H9 (cell line): ENCODE data around the gene UBE2D2. TPM values are rescaled to one million over a fixed set of nuclear protein-coding genes. Genes with fewer than 3 reads are reported as not detected.

Source experiments
- DNase-seq: peaks from one replicate; pipeline ENCODE4 v3.0.0-alpha.2; 2017
- H2AFZ ChIP-seq: one replicate; pipeline ENCODE4 v1.6.1; 2013; ENCODE audit warnings: mild to moderate bottlenecking, low read length, control low read depth, moderate library complexity
- H2AK5ac ChIP-seq: 2 replicates; pipeline ENCODE4 v1.6.1; 2013; ENCODE audit warnings: low read length, control low read depth, mixed read lengths; ENCODE audit not compliant: insufficient read length
- H2BK120ac ChIP-seq: one replicate; pipeline ENCODE4 v1.6.1; 2013; ENCODE audit warnings: low read depth, mild to moderate bottlenecking, low read length, control low read depth, inconsistent platforms; ENCODE audit not compliant: poor library complexity, severe bottlenecking
- H2BK12ac ChIP-seq: 2 replicates; pipeline ENCODE4 v1.6.1; 2013; ENCODE audit warnings: low read length, control low read depth, mixed read lengths, low read depth; ENCODE audit not compliant: insufficient read length
- H2BK15ac ChIP-seq: 2 replicates; pipeline ENCODE4 v1.6.1; 2013; ENCODE audit warnings: low read depth, low read length, control low read depth
- H2BK20ac ChIP-seq: one replicate; pipeline ENCODE4 v1.6.1; 2013; ENCODE audit warnings: low read depth, mild to moderate bottlenecking, low read length, control low read depth, inconsistent platforms; ENCODE audit not compliant: poor library complexity, severe bottlenecking
- H2BK5ac ChIP-seq: 2 replicates; pipeline ENCODE4 v1.6.1; 2013; ENCODE audit warnings: low read length, control low read depth, mixed read lengths; ENCODE audit not compliant: insufficient read length
- H3K14ac ChIP-seq: 2 replicates; pipeline ENCODE4 v1.6.1; 2013; ENCODE audit warnings: low read length, control low read depth; ENCODE audit not compliant: insufficient read depth
- H3K18ac ChIP-seq: 2 replicates; pipeline ENCODE4 v1.6.1; 2013; ENCODE audit warnings: low read depth, mild to moderate bottlenecking, mixed read lengths, low read length, control low read depth; ENCODE audit not compliant: insufficient read length
- H3K23ac ChIP-seq: 2 replicates; pipeline ENCODE4 v1.6.1; 2013; ENCODE audit warnings: low read length, control low read depth, mixed read lengths, low read depth; ENCODE audit not compliant: insufficient read length
- H3K23me2 ChIP-seq: 2 replicates; pipeline ENCODE4 v1.6.1; 2013; ENCODE audit warnings: low read depth, mild to moderate bottlenecking, mixed read lengths, low read length, control low read depth; ENCODE audit not compliant: insufficient read length, poor library complexity, severe bottlenecking
- H3K27ac ChIP-seq: 2 replicates; pipeline ENCODE4 v1.5.1; 2013; ENCODE audit warnings: low read length, control low read depth, mixed read lengths, low read depth; ENCODE audit not compliant: insufficient read length
- H3K27me3 ChIP-seq: 2 replicates; pipeline ENCODE4 v1.6.1; 2013; ENCODE audit warnings: low read length, control low read depth, inconsistent platforms; ENCODE audit not compliant: insufficient read depth
- H3K4ac ChIP-seq: 2 replicates; pipeline ENCODE4 v1.6.1; 2013; ENCODE audit warnings: low read depth, mild to moderate bottlenecking, control low read depth, inconsistent platforms, low read length, moderate library complexity
- H3K4me1 ChIP-seq: 2 replicates; pipeline ENCODE4 v1.6.1; 2013; ENCODE audit warnings: low read length, control low read depth, inconsistent platforms; ENCODE audit not compliant: insufficient read depth
- H3K4me2 ChIP-seq: 2 replicates; pipeline ENCODE4 v1.6.1; 2013; ENCODE audit warnings: low read length, control low read depth, mixed read lengths; ENCODE audit not compliant: insufficient read length, insufficient read depth
- H3K56ac ChIP-seq: 2 replicates; pipeline ENCODE4 v1.6.1; 2013; ENCODE audit warnings: low read depth, mild to moderate bottlenecking, mixed read lengths, low read length, control low read depth; ENCODE audit not compliant: insufficient read length
- H3K79me1 ChIP-seq: 2 replicates; pipeline ENCODE4 v1.6.1; 2013; ENCODE audit warnings: low read depth, mild to moderate bottlenecking, moderate library complexity, low read length, control low read depth, inconsistent platforms; ENCODE audit not compliant: insufficient read depth, poor library complexity, severe bottlenecking
- H3K79me2 ChIP-seq: 2 replicates; pipeline ENCODE4 v1.6.1; 2013; ENCODE audit warnings: low read length, control low read depth, inconsistent platforms; ENCODE audit not compliant: insufficient read depth
- H3K9ac ChIP-seq: 2 replicates; pipeline ENCODE4 v1.6.1; 2013; ENCODE audit warnings: low read length, control low read depth, mixed read lengths; ENCODE audit not compliant: insufficient read length; ENCODE audit errors: extremely low read depth
- H3K9me3 ChIP-seq: one replicate; pipeline ENCODE4 v1.6.1; 2013; ENCODE audit warnings: low read depth, low read length, inconsistent platforms; ENCODE audit not compliant: control insufficient read depth
- H3T11ph ChIP-seq: one replicate; pipeline ENCODE4 v1.6.1; 2013; ENCODE audit warnings: mild to moderate bottlenecking, low read length, control low read depth, inconsistent platforms
- H4K20me1 ChIP-seq: one replicate; pipeline ENCODE4 v1.6.1; 2013; ENCODE audit not compliant: control insufficient read depth, insufficient read length, insufficient read depth
- H4K5ac ChIP-seq: 2 replicates; pipeline ENCODE4 v1.6.1; 2013; ENCODE audit warnings: low read depth, mild to moderate bottlenecking, mixed read lengths, low read length, control low read depth; ENCODE audit not compliant: insufficient read length
- H4K8ac ChIP-seq: replicated peaks from 2 replicates; pipeline ENCODE4 v1.6.1; 2013; ENCODE audit warnings: low read length, control low read depth, mixed read lengths, low read depth; ENCODE audit not compliant: insufficient read length
- H4K91ac ChIP-seq: 2 replicates; pipeline ENCODE4 v1.6.1; 2013; ENCODE audit warnings: low read depth, mild to moderate bottlenecking, moderate library complexity, mixed read lengths, low read length, control low read depth; ENCODE audit not compliant: insufficient read length
- H3K27ac Mint-ChIP-seq, 3 experiments: 2 replicates in 2 of 3; 3 replicates in 1 of 3; pipeline ENCODE4 v1.8.0; 2020 to 2021; ENCODE audit warnings: mixed read lengths in 3 of 3, mild to moderate bottlenecking in 1 of 3, moderate library complexity in 1 of 3
- H3K27me3 Mint-ChIP-seq: 2 replicates; pipeline ENCODE4 v1.8.0; 2021; ENCODE audit warnings: low read depth, mild to moderate bottlenecking, moderate library complexity, mixed read lengths
- H3K36me3 Mint-ChIP-seq, 3 experiments: 2 replicates in 2 of 3; 3 replicates in 1 of 3; pipeline ENCODE4 v1.8.0; 2020 to 2021; ENCODE audit warnings: low read depth in 3 of 3, mixed read lengths in 3 of 3; ENCODE audit not compliant: insufficient read depth in 1 of 3
- H3K4me1 Mint-ChIP-seq, 2 experiments: 2 replicates each; pipeline ENCODE4 v1.8.0; 2020; ENCODE audit warnings: mixed read lengths in 2 of 2
- H3K4me3 Mint-ChIP-seq, 2 experiments: 2 replicates in 1 of 2; 3 replicates in 1 of 2; pipeline ENCODE4 v1.8.0; 2020 to 2021; ENCODE audit warnings: mild to moderate bottlenecking in 2 of 2, mixed read lengths in 2 of 2, moderate library complexity in 1 of 2
- H3K9me3 Mint-ChIP-seq, 2 experiments: 2 replicates in 1 of 2; 3 replicates in 1 of 2; pipeline ENCODE4 v1.8.0; 2020; ENCODE audit warnings: mild to moderate bottlenecking in 2 of 2, mixed read lengths in 2 of 2, moderate library complexity in 1 of 2
- CTCF ChIP-seq: fragments of 200-600 bp; sonication (generic); conservative IDR thresholded peaks from 3 replicates; pipeline ENCODE4 v1.8.0; 2021; ENCODE audit warnings: antibody characterized with exemption, mild to moderate bottlenecking
- WGBS: extraction: QIAGEN DNeasy Blood & Tissue Kit; methylation state at CpG from one replicate; pipeline ENCODE4 v1.1.7; 2013; ENCODE audit warnings: missing lambda C conversion rate, low lambda C conversion rate, mixed read lengths; ENCODE audit not compliant: insufficient read length; ENCODE audit errors: extremely low coverage; 5-methylcytosine and 5-hydroxymethylcytosine counted together
- total RNA-seq: library from RNA; stranded (reverse); gene quantifications from 2 replicates; pipeline ENCODE4 v1.2.1, GENCODE V29; 2021

The UBE2D2 gene
- total RNA-seq, 1 experiment from 2014 or later: 236 TPM

GRCh38 chr5:139524446-139524845 is 36.7 kb upstream of the UBE2D2 start:
- Histone ChIP-seq H2BK15ac (no peak overlapping the region), H2AK5ac (no peak overlapping the region), H3K9ac (no peak overlapping the region), H2BK120ac (no peak overlapping the region), H3K56ac (no peak overlapping the region), H4K91ac (no peak overlapping the region), H3K18ac (no peak overlapping the region), H4K5ac (no peak overlapping the region), H2BK12ac (no peak overlapping the region), H4K8ac (no peak overlapping the region), H3K14ac (no peak overlapping the region), H3T11ph (no peak overlapping the region), H3K27ac (no peak overlapping the region), H3K4me2 (peak overlapping the region; percentile 7), H3K79me1 (no peaks in the 10 kb centered on the region), H2AFZ (no peak overlapping the region), H3K79me2 (no peaks in the 10 kb centered on the region), H3K4me1 (peaks cover 17% of the 10 kb centered on the region; the same call in 1 of the 2 replicates), H3K23ac (no peak overlapping the region), H3K9me3 (no peaks in the 10 kb centered on the region), H2BK5ac (no peak overlapping the region), H3K23me2 (no peaks in the 10 kb centered on the region), H3K4ac (no peak overlapping the region), H4K20me1 (no peaks in the 10 kb centered on the region), H3K27me3 (no peaks in the 10 kb centered on the region), H2BK20ac (no peak overlapping the region)
- no CpG with 5 or more reads among the region's 4 CpGs for WGBS
- Mint-ChIP-seq H3K27ac (peak overlapping the region; percentile 53 to 96 (median 95); a peak in 6 of 7 replicates), H3K4me1 (peaks cover 64 to 69% of the 10 kb centered on the region in 2 experiments), H3K9me3 (no peaks in the 10 kb centered on the region; a peak in 2 of 5 replicates), H3K4me3 (peak overlapping the region; percentile 27 to 48), H3K36me3 (peaks cover 0 to under 1% (median 0%) of the 10 kb centered on the region in 3 experiments; a peak in 3 of 7 replicates), H3K27me3 (peaks cover 21% of the 10 kb centered on the region)
- no peak for DNase-seq
- no peak for TF ChIP-seq CTCF
